ENCODE data around the gene LPGAT1.
"Not testable (repeated sequence)": the region's sequence is repeated elsewhere in the genome, so short reads cannot be mapped to it uniquely, and the experiment has no call there.

Gene LPGAT1

GRCh38 chr1:211735208-211736170 lies 95.1 kb downstream of the LPGAT1 start:
- peak; percentile 20 to 21 for DNase-seq (ENCODE audit: low read depth in 2 of 2)

- no peak for DNase-seq (ENCODE audit: low read depth in 2 of 2)
These were observed 95.8 kb downstream of the LPGAT1 start for GRCh38 chr1:211734791-211735190.

- no peak for DNase-seq (ENCODE audit: low read depth in 2 of 2)
These were observed 96.2 kb downstream of the LPGAT1 start for GRCh38 chr1:211734359-211734758.

- no peak for DNase-seq (ENCODE audit: low read depth in 2 of 2)
These were observed 98.1 kb downstream of the LPGAT1 start for GRCh38 chr1:211732293-211732980.

- DNase-seq (ENCODE audit: low read depth in 2 of 2), result no peak
These were observed 98.9 kb downstream of the LPGAT1 start for GRCh38 chr1:211731456-211732292.

GRCh38 chr1:211730347-211730746 lies 100.2 kb downstream of the LPGAT1 start:
- no peak for DNase-seq (ENCODE audit: low read depth in 2 of 2)

GRCh38 chr1:211729238-211729637 lies 101.3 kb downstream of the LPGAT1 start:
- no peak for DNase-seq (ENCODE audit: low read depth in 2 of 2)

- DNase-seq (ENCODE audit: low read depth in 2 of 2), result no peak
These were observed 104.0 kb downstream of the LPGAT1 start for GRCh38 chr1:211726467-211726995.

GRCh38 chr1:211724687-211725196 lies 105.8 kb downstream of the LPGAT1 start:
- no peak for DNase-seq (ENCODE audit: low read depth in 2 of 2)

- DNase-seq (ENCODE audit: low read depth in 2 of 2), result no peak
These were observed 107.3 kb downstream of the LPGAT1 start for GRCh38 chr1:211723273-211723672.

- no peak for DNase-seq (ENCODE audit: low read depth in 2 of 2)
These were observed 108.0 kb downstream of the LPGAT1 start for GRCh38 chr1:211722277-211723175.

- DNase-seq (ENCODE audit: low read depth in 2 of 2), result not testable (repeated sequence)
These were observed 114.0 kb downstream of the LPGAT1 start for GRCh38 chr1:211716555-211716954.

GRCh38 chr1:211715971-211716370 lies 114.6 kb downstream of the LPGAT1 start:
- DNase-seq (ENCODE audit: low read depth in 2 of 2), result no peak

GRCh38 chr1:211714154-211714553 lies 116.4 kb downstream of the LPGAT1 start:
- no peak for DNase-seq (ENCODE audit: low read depth in 2 of 2)

- no peak for DNase-seq (ENCODE audit: low read depth in 2 of 2)
These were observed 117.3 kb downstream of the LPGAT1 start for GRCh38 chr1:211713231-211713630.

GRCh38 chr1:211711315-211711705 lies 119.3 kb downstream of the LPGAT1 start:
- no peak for DNase-seq (ENCODE audit: low read depth in 2 of 2)

- no peak for DNase-seq (ENCODE audit: low read depth in 2 of 2)
These were observed 119.8 kb downstream of the LPGAT1 start for GRCh38 chr1:211710566-211711314.

GRCh38 chr1:211708926-211709325 lies 121.6 kb downstream of the LPGAT1 start:
- DNase-seq (ENCODE audit: low read depth in 2 of 2), result no peak

GRCh38 chr1:211708006-211708405 lies 122.6 kb downstream of the LPGAT1 start:
- no peak for DNase-seq (ENCODE audit: low read depth in 2 of 2)

Measured in fibroblast of skin of left quadriceps (primary cell).